ENCODE results near the gene SLC12A3.

DNA sequence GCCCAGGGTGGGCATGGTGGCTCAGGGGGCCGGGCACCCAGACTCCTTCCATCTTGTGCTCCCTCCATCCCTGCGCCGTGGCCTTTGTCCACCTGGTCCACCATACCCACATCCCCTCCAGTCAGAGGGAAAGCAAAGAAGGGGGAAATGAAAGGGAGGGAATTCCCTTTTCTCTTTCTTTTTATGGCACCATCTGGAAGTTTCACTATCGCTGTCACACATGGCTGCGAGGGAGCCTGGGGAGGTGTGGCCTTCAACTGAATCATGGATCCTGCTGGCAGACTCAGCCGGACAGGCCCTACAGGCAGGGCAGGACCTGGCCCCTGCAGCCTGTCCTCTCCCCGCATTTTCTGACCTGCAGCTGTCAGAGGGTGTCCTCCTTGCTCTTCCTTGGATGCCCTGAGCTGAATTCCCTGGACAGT lies 6.2 kb downstream of the SLC12A3 start:
- no peak for TF ChIP-seq EZH2 (IDR thresholded peaks at IDR 0.05; ENCODE audit: borderline replicate concordance)
- TF ChIP-seq, protein P1, sequence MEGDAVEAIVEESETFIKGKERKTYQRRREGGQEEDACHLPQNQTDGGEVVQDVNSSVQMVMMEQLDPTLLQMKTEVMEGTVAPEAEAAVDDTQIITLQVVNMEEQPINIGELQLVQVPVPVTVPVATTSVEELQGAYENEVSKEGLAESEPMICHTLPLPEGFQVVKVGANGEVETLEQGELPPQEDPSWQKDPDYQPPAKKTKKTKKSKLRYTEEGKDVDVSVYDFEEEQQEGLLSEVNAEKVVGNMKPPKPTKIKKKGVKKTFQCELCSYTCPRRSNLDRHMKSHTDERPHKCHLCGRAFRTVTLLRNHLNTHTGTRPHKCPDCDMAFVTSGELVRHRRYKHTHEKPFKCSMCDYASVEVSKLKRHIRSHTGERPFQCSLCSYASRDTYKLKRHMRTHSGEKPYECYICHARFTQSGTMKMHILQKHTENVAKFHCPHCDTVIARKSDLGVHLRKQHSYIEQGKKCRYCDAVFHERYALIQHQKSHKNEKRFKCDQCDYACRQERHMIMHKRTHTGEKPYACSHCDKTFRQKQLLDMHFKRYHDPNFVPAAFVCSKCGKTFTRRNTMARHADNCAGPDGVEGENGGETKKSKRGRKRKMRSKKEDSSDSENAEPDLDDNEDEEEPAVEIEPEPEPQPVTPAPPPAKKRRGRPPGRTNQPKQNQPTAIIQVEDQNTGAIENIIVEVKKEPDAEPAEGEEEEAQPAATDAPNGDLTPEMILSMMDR (IDR thresholded peaks at IDR 0.05; ENCODE audit: poor library complexity), result no peak
- no peak for TF ChIP-seq EZH2phosphoT487 (IDR thresholded peaks at IDR 0.05; ENCODE audit: low read depth, severe bottlenecking, unreplicated experiment)

Data from hepatocyte (in vitro differentiated cells).